ENCODE results near the gene SLC10A7. TPM values are rescaled to one million over a fixed set of nuclear protein-coding genes. Genes with fewer than 3 reads are reported as not detected.

The SLC10A7 gene
- total RNA-seq, 1 donor: 20.3 TPM

DNA sequence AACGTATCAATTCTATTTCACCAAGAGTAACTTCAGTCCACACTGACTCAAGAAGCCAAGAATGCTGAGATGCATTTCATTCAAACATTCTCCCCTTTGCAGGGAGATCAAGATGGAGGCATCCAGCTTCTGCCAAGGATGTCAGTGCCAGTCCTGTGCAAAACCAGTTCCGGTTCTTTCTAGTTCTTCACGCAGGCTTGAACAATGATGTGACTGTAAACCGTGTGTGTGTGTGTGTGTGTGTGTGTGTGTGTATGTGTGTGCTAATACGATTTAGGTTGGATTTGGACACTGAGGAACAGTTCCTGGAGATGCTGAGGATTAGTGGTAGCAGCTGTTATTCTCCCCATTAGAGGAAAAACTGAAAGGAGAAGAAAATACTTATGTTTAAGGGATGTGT, 307.5 kb downstream of the SLC10A7 start, which contains the start of gene REELD1:
REELD1 (plus strand) TSS at position 301 of the 400 bp plus-strand sequence. CDS start 2,415 bp downstream, outside the sequence.
- TF ChIP-seq, protein P1, sequence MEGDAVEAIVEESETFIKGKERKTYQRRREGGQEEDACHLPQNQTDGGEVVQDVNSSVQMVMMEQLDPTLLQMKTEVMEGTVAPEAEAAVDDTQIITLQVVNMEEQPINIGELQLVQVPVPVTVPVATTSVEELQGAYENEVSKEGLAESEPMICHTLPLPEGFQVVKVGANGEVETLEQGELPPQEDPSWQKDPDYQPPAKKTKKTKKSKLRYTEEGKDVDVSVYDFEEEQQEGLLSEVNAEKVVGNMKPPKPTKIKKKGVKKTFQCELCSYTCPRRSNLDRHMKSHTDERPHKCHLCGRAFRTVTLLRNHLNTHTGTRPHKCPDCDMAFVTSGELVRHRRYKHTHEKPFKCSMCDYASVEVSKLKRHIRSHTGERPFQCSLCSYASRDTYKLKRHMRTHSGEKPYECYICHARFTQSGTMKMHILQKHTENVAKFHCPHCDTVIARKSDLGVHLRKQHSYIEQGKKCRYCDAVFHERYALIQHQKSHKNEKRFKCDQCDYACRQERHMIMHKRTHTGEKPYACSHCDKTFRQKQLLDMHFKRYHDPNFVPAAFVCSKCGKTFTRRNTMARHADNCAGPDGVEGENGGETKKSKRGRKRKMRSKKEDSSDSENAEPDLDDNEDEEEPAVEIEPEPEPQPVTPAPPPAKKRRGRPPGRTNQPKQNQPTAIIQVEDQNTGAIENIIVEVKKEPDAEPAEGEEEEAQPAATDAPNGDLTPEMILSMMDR (IDR thresholded peaks at IDR 0.05; ENCODE audit: insufficient read depth, low read depth, low read length): no peak
- no peak for DNase-seq (ENCODE audit: low read depth)
- no peak within 1 kb of the TSS for H3K4me3 ChIP-seq (ENCODE audit: low read depth, low read length)

DNA sequence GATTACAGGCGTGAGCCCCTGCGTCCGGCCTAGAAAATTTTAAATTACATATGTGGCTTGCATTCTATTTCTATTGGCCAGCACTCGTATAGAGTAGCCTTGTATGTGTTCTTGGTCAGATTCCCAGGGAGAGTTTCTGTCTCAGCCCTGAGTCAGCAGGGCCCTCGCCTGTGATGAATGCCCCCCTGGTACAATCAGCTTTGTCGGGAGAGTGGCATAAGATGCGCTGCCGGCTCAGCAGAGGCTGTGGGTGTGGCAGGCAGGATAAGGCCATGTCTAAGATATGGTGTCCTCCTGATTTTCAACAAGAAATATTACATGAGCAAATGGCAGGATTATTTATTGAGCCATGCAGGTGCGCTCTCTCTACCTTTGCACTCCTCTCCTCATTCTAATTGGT, 309.0 kb downstream of the SLC10A7 start:
- TF ChIP-seq, protein P1 (IDR thresholded peaks at IDR 0.05; ENCODE audit: insufficient read depth, low read depth, low read length): no peak
- DNase-seq (ENCODE audit: low read depth): no peak

DNA sequence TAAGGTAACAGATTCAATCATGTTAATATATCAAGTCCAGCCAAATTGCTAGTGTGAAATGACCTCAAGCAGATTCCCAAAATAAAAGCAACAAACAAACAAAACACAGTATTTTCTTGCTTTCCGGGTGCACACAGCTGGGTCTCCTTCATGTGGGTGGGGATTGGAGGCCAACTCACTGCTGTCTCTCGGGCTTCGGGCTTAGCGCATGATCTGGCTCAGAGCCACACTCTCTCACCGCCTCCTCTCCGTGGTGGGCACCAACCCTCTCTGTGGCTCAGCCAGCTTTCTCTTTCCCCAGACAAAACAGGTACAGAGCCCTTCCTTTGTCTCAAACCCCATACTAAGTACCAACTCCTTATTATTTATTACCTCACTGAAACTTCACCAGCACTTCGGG, 310.3 kb downstream of the SLC10A7 start:
- TF ChIP-seq, protein P1 (IDR thresholded peaks at IDR 0.05; ENCODE audit: insufficient read depth, low read depth, low read length): no peak
- no peak overlapping the region for H3K4me3 ChIP-seq (ENCODE audit: low read depth, low read length)
- no peak for DNase-seq (ENCODE audit: low read depth)

More for the DNA sequence above, 309.0 kb downstream of the SLC10A7 start:
- no peak overlapping the region for H3K4me3 ChIP-seq (ENCODE audit: low read depth, low read length)

DNA sequence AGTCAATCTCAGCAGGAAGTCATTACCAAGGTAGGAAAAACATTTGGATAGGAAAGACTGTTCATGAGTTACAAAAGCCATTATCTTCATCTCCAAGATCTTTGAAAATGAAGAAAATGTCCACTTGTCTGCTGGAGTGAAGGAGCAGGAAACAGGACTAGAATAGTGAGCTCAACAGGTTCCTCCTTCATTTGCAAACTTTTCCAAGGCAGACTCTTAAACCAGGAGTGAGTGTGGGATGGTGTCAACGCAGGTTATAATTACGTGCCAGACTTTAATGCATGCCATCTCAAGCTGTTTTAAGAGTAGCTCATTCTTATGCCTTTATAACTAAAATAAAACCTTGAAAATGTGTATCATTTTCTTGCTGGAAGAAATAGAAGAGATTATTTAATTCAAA, 310.9 kb downstream of the SLC10A7 start:
- TF ChIP-seq, protein P1 (IDR thresholded peaks at IDR 0.05; ENCODE audit: insufficient read depth, low read depth, low read length): no peak
- no peak for DNase-seq (ENCODE audit: low read depth)
- H3K4me3 ChIP-seq (ENCODE audit: low read depth, low read length): no peak overlapping the region

DNA sequence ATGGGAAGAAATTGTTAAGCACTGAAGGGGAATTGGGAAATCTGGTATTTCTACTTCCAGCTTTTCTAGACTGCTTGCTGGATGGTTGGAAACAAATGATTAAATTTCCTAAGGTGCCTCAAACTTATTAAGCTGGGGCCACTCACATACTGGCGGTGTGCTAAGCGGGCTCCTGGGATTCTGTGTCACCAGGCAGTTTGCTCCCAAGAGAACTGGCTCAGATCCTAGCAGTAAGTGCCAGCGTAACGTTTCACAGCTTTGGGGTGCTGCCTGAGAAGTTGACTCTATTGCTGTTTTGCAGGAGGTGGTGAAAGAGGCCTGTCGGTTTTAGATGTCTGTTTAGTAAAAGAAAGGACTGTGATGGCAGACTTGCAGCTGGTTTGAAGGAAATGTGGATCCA, 314.3 kb downstream of the SLC10A7 start:
- DNase-seq (ENCODE audit: low read depth): no peak
- H3K4me3 ChIP-seq (ENCODE audit: low read depth, low read length): no peak overlapping the region
- TF ChIP-seq, protein P1 (IDR thresholded peaks at IDR 0.05; ENCODE audit: insufficient read depth, low read depth, low read length): no peak

Small RNA genes within 50 kb of the gene (small RNA-seq; reads per million reads assigned to genes)
- gene MIR7849: not detected

Other genes with a start within 250 kb of the SLC10A7 start
- not detected in 2 replicates for gene POU4F2, start 117.0 kb upstream of the SLC10A7 start, total RNA-seq